GM18499 (cell line): ENCODE measurements around the gene TP53TG3B.
"Not testable (repeated sequence)": the region's sequence is repeated elsewhere in the genome, so short reads cannot be mapped to it uniquely, and the experiment has no call there.

Source experiments
- ATAC-seq: cut with Tn5 transposase; IDR thresholded peaks from one replicate; pipeline ENCODE4 v1.9.1; 2021; ENCODE audit warnings: moderate number of reproducible peaks; ENCODE audit not compliant: insufficient read depth, unreplicated experiment

The TP53TG3B gene, protein sequence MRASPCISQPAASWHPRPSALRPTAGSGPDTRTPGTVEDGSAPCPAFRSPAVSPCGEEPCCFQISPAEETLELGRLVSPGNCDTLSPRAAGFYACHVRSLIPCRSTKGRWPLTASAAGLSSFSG

GRCh38 chr16:33360541-33360940, at the start of gene TP53TG3B:
TSS of gene TP53TG3B (plus strand) at chr16:33360841. CDS start at chr16:33360909, 68 bp downstream.
- ATAC-seq: not testable (repeated sequence)

GRCh38 chr16:33336226-33337012, 24.2 kb upstream of the TP53TG3B start:
- ATAC-seq: not testable (repeated sequence)

- ATAC-seq: not testable (repeated sequence)
These were observed 22.8 kb upstream of the TP53TG3B start for GRCh38 chr16:33337627-33338542.

DNA sequence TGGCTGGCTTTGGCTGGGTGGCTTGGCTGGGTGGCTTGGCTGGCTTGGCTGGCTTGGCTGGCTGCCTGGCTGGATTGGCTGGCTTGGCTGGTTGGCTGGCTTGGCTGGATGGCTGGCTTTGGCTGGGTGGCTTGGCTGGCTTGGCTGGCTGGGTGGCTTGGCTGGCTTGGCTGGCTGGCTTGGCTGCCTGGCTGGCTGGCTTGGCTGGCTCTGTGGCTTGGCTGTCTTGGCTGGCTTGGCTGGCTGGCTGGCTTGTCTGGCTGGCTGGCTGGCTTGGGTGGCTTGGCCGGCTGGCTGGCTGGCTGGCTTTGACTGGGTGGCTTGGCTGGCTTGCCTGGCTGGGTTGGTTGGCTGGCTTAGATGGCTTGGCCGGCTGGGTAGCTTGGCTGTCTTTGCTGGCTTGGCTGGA, 22.1 kb upstream of the TP53TG3B start:
- not testable (repeated sequence) for ATAC-seq

DNA sequence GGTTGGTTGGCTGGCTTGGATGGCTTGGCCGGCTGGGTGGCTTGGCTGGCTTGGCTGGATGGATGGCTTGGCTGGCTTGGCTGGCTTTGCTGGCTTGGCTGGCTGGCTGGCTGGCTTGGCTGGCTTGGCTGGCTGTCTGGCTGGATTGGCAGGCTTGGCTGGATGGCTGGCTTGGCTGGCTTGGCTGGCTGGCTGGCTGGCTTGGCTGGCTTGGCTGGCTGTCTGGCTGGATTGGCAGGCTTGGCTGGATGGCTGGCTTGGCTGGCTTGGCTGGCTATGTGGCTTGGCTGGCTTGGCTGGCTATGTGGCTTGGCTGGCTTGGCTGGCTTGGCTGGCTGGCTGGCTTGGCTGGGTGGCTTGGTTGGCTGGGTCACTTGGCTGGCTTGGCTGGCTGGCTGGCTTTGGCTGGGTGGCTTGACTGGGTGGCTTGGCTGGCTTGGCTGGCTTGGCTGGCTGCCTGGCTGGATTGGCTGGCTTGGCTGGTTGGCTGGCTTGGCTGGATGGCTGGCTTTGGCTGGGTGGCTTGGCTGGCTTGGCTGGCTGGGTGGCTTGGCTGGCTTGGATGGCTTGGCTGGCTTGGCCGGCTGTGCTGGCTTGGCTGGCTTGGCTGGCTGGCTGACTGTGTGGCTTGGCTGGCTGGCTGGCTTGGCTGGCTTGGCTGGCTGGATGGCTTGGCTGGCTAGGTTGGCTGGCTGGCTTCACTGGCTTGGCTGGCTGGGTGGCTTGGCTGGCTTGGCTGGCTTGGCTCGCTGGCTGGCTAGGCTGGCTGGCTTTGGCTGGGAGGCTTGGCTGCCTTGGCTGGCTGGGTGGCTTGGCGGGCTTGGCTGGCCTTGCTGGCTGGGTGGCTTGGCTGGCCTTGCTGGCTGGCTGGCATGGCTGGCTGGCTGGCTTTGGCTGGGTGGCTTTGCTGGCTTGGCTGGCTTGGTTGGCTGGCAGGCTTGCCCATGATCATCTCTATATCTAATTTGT, 21.3 kb upstream of the TP53TG3B start:
- not testable (repeated sequence) for ATAC-seq
